Sigmoid colon (tissue), 7 donors: Measurements from ENCODE around the gene STK4. TPM values are rescaled to one million over a fixed set of nuclear protein-coding genes. Genes with fewer than 3 reads are reported as not detected.

Experiments
- DNase-seq: peaks from one replicate; pipeline ENCODE4 v3.0.0-alpha.2; 2019
- H3K27ac ChIP-seq, 4 donors: fragments of 200-600 bp; sonication (generic); one replicate each; pipeline ENCODE4 v1.5.1; 2016 to 2019; ENCODE audit warnings: mild to moderate bottlenecking in 1 of 4
- H3K27me3 ChIP-seq, 3 donors: fragments of 200-600 bp; sonication (generic); one replicate each; pipeline ENCODE4 v1.5.1; 2019; ENCODE audit warnings: mild to moderate bottlenecking in 1 of 3
- H3K36me3 ChIP-seq, 4 donors: fragments of 200-600 bp; sonication (generic); one replicate each; pipeline ENCODE4 v1.5.1; 2016 to 2019
- H3K4me1 ChIP-seq, 4 donors: fragments of 200-600 bp; sonication (generic); one replicate each; pipeline ENCODE4 v1.5.1; 2017 to 2019
- H3K4me3 ChIP-seq, 4 donors: fragments of 200-600 bp; sonication (generic); one replicate each; pipeline ENCODE4 v1.5.1; 2017 to 2019; ENCODE audit warnings: mild to moderate bottlenecking in 2 of 4, moderate library complexity in 1 of 4
- H3K9me3 ChIP-seq, 4 donors: fragments of 200-600 bp in 3 of 4; sonication (generic) in 3 of 4; one replicate each; pipeline versions ENCODE4 v1.5.1 to v1.6.1; 2013 to 2019
- EP300 ChIP-seq, 4 donors: sonication (generic); formaldehyde crosslinking; IDR thresholded peaks; one replicate each; pipeline ENCODE4 v1.6.1; 2017; ENCODE audit warnings: antibody characterized with exemption in 4 of 4
- POLR2A ChIP-seq, 2 donors: fragments of 450-650 bp; IDR thresholded peaks; one replicate each; pipeline ENCODE4 v1.6.1; 2016; ENCODE audit warnings: antibody characterized with exemption in 2 of 2, mild to moderate bottlenecking in 2 of 2, moderate library complexity in 2 of 2
- POLR2AphosphoS5 ChIP-seq, 4 donors: sonication (generic); formaldehyde crosslinking; IDR thresholded peaks; one replicate each; pipeline ENCODE4 v1.6.1; 2017; ENCODE audit warnings: antibody characterized with exemption in 4 of 4
- WGBS, 2 donors: extraction: QIAGEN DNeasy Blood & Tissue Kit; methylation state at CpG; one replicate each; pipeline ENCODE4 v1.1.7; 2013; 5-methylcytosine and 5-hydroxymethylcytosine counted together
- intact Hi-C: fragments of 100-400 bp; cut with DNase I; formaldehyde crosslinking; loops from one replicate; pipeline ENCODE4 v1.15.1; 2023
- polyA plus RNA-seq, 3 donors: library from polyadenylated mRNA; stranded (reverse); fragments of 200-250 nt; gene quantifications; one replicate each; pipeline ENCODE4 v1.2.3, GENCODE V29; 2013
- total RNA-seq, 4 donors: library from RNA; depleted of rRNA; stranded (reverse); fragments of >200 nt; gene quantifications; one replicate each; pipeline ENCODE4 v1.1.0, GENCODE V29; 2016
- TF ChIP-seq, protein P1 (sequence below), 4 experiments: fragments of 450-650 bp in 3 of 4; fragments of 200-600 bp in 1 of 4; IDR thresholded peaks; one replicate each; pipeline ENCODE4 v1.5.1; 2016 to 2019; ENCODE audit warnings: antibody characterized with exemption in 4 of 4, mild to moderate bottlenecking in 3 of 4, moderate library complexity in 2 of 4
- donor health status: healthy with polysubstance abuse.
- donor health status: Bipolar disorder and iron deficiency.
- donor health status: healthy.

The STK4 gene
- total and polyA plus RNA-seq, 7 donors: 6.0 to 31.8 (median 25.7) TPM

DNA sequence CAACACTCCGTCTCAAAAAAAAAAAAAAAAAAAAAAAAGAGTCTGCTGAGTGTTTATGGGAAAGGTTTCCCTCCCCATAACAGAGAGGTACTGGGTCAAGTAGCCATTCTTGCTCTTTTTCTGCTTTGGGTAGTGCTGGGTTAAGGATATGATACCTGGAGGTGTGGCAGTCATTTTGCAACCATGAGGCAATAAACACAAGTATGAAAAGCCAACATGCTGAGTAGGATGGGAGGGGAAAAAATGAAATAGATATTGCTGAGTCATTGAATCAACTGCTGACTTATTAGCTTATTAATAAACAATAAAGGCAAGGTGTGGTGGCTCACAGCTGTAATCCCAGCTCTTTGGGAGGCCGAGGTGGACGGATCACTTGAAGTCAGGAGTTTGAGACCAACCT lies 3.8 kb upstream of the STK4 start:
- intact Hi-C loops: loop anchor here (5.0 to 10.0 kb wide), 3 partner anchors 75 to 488 kb away; partner anchors contain the start of genes DBNDD2, TTPAL and YWHAB
- 93 to 96% methylated on average over 3 of the region's 3 CpGs for WGBS, 2 donors

DNA sequence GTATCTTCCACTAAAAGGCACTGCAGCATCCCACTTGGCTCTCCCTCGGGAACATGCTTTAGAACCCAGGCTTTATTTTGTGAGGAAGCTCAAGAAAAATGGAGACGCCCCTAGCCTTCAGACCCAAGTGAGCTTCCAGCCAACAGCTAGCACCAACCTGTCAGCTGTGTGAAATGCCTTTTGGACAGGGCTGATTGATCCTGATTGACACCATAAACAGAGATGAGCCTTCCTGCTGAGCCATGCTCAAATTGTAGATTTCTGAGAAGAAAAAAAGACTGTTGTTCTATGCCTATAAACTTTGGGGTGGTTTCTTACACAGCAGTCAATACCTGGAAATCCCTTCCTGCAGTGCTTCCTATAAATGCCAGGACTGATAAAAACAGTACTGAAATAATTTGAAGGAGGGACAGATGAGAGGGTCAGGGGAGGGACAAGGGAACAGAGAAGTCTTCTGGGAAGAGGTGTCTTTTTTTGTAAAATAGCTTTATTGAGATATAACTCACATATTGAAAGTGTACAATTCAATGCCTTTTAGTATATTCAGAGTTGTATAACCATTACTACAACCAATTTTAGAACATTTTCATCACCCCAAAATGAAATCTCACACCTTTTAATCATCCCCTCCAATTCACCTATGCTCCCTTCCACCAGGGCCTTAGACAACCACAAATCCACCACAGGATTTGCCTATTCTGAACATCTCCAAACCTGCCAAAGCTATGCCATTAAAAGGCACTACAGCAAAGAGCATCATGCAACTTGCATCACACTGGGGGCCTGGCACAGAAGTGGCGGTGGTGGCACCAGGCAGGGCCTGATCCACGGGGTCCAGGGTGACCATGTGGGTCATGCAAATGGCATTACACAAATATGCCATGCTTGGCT lies 2.7 kb upstream of the STK4 start:
- Histone ChIP-seq H3K4me3 (no peak overlapping the region), H3K27ac (no peak overlapping the region), H3K36me3 (no peaks in the 10 kb centered on the region), H3K9me3 (no peaks in the 10 kb centered on the region), H3K4me1 (peaks cover 0 to 44% (median 35%) of the 10 kb centered on the region in 4 donors), H3K27me3 (no peaks in the 10 kb centered on the region)
- intact Hi-C loops: loop anchor here (5.0 to 10.0 kb wide), 3 partner anchors 76 to 489 kb away; partner anchors contain the start of genes DBNDD2, TTPAL and YWHAB
- TF ChIP-seq, protein P1, sequence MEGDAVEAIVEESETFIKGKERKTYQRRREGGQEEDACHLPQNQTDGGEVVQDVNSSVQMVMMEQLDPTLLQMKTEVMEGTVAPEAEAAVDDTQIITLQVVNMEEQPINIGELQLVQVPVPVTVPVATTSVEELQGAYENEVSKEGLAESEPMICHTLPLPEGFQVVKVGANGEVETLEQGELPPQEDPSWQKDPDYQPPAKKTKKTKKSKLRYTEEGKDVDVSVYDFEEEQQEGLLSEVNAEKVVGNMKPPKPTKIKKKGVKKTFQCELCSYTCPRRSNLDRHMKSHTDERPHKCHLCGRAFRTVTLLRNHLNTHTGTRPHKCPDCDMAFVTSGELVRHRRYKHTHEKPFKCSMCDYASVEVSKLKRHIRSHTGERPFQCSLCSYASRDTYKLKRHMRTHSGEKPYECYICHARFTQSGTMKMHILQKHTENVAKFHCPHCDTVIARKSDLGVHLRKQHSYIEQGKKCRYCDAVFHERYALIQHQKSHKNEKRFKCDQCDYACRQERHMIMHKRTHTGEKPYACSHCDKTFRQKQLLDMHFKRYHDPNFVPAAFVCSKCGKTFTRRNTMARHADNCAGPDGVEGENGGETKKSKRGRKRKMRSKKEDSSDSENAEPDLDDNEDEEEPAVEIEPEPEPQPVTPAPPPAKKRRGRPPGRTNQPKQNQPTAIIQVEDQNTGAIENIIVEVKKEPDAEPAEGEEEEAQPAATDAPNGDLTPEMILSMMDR (IDR thresholded peaks at IDR 0.05): no peak
- TF ChIP-seq POLR2AphosphoS5 (IDR thresholded peaks at IDR 0.05) (no peak), EP300 (IDR thresholded peaks at IDR 0.05) (no peak), POLR2A (IDR thresholded peaks at IDR 0.05) (no peak)
- no peak for DNase-seq
- 77 to 87% methylated on average over 4 of the region's 4 CpGs for WGBS, 2 donors

More for the DNA sequence above, 3.8 kb upstream of the STK4 start:
- no peak overlapping the region for H3K4me3 ChIP-seq
- no peaks in the 10 kb centered on the region for H3K27me3 ChIP-seq
- no peak for TF ChIP-seq POLR2A (IDR thresholded peaks at IDR 0.05)
- no peak for TF ChIP-seq POLR2AphosphoS5 (IDR thresholded peaks at IDR 0.05)
- H3K36me3 ChIP-seq: no peaks in the 10 kb centered on the region
- no peaks in the 10 kb centered on the region for H3K9me3 ChIP-seq
- no peak for DNase-seq
- H3K4me1 ChIP-seq: peaks cover 0 to 38% (median 28%) of the 10 kb centered on the region in 4 donors
- H3K27ac ChIP-seq: no peak overlapping the region

DNA sequence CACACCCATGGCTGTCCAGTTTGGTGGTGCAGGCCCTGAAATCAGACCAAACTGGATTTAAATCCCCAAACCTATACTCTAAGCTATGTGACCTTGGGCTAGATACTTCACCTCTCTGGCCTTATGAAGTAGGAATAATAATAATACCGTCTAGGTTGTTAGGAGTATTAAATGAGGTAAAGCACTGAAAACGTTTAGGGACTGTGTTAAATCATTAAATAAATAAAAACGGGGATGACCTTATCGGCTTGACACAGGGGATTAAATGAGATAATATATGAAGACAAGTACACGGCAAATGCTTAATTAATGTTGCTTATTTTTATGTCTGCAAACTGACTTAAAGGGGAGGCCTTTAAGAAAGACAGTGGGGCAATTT lies 672 bp upstream of the STK4 start:
- TF ChIP-seq POLR2A (IDR thresholded peaks at IDR 0.05): no peak
- no peak for TF ChIP-seq POLR2AphosphoS5 (IDR thresholded peaks at IDR 0.05)
- TF ChIP-seq, protein P1 (IDR thresholded peaks at IDR 0.05): no peak

DNA sequence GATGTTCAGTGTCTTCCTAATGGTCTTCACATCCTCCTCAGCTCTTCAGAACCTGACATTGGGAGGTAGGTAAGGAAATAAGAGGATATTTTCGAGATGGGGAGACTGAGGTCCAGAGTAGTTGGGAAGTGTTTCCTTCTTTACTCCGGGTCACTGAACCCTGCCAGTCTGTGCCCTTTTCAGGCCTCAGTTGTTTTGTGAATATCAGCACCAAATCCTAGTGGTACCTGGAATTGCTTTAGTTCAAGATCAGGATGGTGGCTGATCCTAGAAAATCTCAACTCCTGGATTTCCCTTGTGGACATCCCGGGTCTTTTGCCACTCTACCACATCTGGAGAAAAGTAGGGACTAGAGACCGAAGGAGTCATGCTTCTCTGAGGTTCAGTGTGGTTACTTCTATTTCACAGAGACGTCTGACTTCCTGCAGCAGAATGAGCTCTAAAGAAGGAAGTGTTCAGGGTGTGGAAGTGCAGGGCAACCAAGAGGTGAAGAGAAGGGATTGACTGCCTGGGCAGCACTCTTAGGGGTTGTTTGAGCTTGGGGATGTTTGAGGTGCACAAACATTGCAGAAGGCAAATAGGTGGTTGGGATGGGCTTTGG lies 995 bp downstream of the STK4 start:
- H3K4me1 ChIP-seq: peaks cover 0 to 40% (median 32%) of the 10 kb centered on the region in 4 donors
- 6 to 19% methylated on average over 5 of the region's 5 CpGs for WGBS, 2 donors
- no peaks in the 10 kb centered on the region for H3K9me3 ChIP-seq
- peaks cover 0 to 4% (median 0%) of the 10 kb centered on the region in 4 donors for H3K36me3 ChIP-seq
- no peak for DNase-seq
- H3K27ac ChIP-seq: peak overlapping the region; percentile 83 to 85 (median 85)
- intact Hi-C loops: loop anchor here (10.0 kb wide), 2 partner anchors 437 to 493 kb away; partner anchors contain the start of genes DBNDD2 and TTPAL
- no peaks in the 10 kb centered on the region for H3K27me3 ChIP-seq
- peak overlapping the region; percentile 59 to 82 (median 80) for H3K4me3 ChIP-seq
- TF ChIP-seq, protein P1 (IDR thresholded peaks at IDR 0.05): no peak
- peak in 1 of 2 donors; percentile 13 for TF ChIP-seq POLR2A (IDR thresholded peaks at IDR 0.05)
- TF ChIP-seq POLR2AphosphoS5 (IDR thresholded peaks at IDR 0.05): peak in 1 of 4 donors; percentile 36

More for the DNA sequence above, 672 bp upstream of the STK4 start:
- intact Hi-C loops: loop anchor here (10.0 kb wide), 2 partner anchors 439 to 491 kb away; partner anchors contain the start of genes DBNDD2 and TTPAL
- no peak for DNase-seq
- Histone ChIP-seq H3K27me3 (no peaks in the 10 kb centered on the region), H3K27ac (peak overlapping the region; percentile 83 to 85 (median 85)), H3K4me3 (peak overlapping the region; percentile 59 to 82 (median 80)), H3K9me3 (no peaks in the 10 kb centered on the region), H3K4me1 (peaks cover 0 to 44% (median 32%) of the 10 kb centered on the region in 4 donors), H3K36me3 (no peaks in the 10 kb centered on the region)
- WGBS, 2 donors: 23 to 52% methylated on average over 5 of the region's 5 CpGs
